RWPE2 (cell line): Measurements from ENCODE around the gene ZNF350.

Experiments
- ATAC-seq: fragments of 200-7000 bp; cut with Tn5 transposase; 3 replicates; pipeline ENCODE4 v1.9.1; 2021; ENCODE audit warnings: low read depth
- DNase-seq: peaks from one replicate; pipeline ENCODE4 v3.0.0-alpha.2; 2020; ENCODE audit warnings: low spot score
- H3K27ac ChIP-seq: fragments of 450-650 bp; 2 replicates; pipeline ENCODE4 v1.5.1; 2017; ENCODE audit warnings: mild to moderate bottlenecking; ENCODE audit not compliant: poor library complexity, severe bottlenecking
- H3K27me3 ChIP-seq: fragments of 250-450 bp; sonication (Bioruptor Pico); 2 replicates; pipeline ENCODE4 v1.5.1; 2021; ENCODE audit warnings: mild to moderate bottlenecking, moderate library complexity; ENCODE audit not compliant: insufficient read depth, poor library complexity, severe bottlenecking
- H3K36me3 ChIP-seq: fragments of 250-450 bp; sonication (Bioruptor Pico); 2 replicates; pipeline ENCODE4 v1.5.1; 2020; ENCODE audit warnings: low read depth, mild to moderate bottlenecking, moderate library complexity
- H3K4me1 ChIP-seq: fragments of 250-450 bp; sonication (Bioruptor Pico); 2 replicates; pipeline ENCODE4 v1.5.1; 2021; ENCODE audit warnings: mild to moderate bottlenecking, moderate library complexity; ENCODE audit not compliant: insufficient read depth, poor library complexity, severe bottlenecking
- H3K4me3 ChIP-seq: fragments of 250-450 bp; sonication (Bioruptor Pico); 2 replicates; pipeline ENCODE4 v1.5.1; 2021; ENCODE audit warnings: mild to moderate bottlenecking, moderate library complexity; ENCODE audit not compliant: severe bottlenecking
- H3K9me3 ChIP-seq: fragments of 250-450 bp; sonication (Bioruptor Pico); 2 replicates; pipeline ENCODE4 v1.5.1; 2021; ENCODE audit warnings: mild to moderate bottlenecking, moderate library complexity; ENCODE audit not compliant: severe bottlenecking
- CTCF ChIP-seq: fragments of 450-650 bp; IDR thresholded peaks from one replicate; pipeline ENCODE4 v1.5.1; 2017; ENCODE audit warnings: mild to moderate bottlenecking, moderate library complexity; ENCODE audit not compliant: poor library complexity, severe bottlenecking

The ZNF350 gene

DNA sequence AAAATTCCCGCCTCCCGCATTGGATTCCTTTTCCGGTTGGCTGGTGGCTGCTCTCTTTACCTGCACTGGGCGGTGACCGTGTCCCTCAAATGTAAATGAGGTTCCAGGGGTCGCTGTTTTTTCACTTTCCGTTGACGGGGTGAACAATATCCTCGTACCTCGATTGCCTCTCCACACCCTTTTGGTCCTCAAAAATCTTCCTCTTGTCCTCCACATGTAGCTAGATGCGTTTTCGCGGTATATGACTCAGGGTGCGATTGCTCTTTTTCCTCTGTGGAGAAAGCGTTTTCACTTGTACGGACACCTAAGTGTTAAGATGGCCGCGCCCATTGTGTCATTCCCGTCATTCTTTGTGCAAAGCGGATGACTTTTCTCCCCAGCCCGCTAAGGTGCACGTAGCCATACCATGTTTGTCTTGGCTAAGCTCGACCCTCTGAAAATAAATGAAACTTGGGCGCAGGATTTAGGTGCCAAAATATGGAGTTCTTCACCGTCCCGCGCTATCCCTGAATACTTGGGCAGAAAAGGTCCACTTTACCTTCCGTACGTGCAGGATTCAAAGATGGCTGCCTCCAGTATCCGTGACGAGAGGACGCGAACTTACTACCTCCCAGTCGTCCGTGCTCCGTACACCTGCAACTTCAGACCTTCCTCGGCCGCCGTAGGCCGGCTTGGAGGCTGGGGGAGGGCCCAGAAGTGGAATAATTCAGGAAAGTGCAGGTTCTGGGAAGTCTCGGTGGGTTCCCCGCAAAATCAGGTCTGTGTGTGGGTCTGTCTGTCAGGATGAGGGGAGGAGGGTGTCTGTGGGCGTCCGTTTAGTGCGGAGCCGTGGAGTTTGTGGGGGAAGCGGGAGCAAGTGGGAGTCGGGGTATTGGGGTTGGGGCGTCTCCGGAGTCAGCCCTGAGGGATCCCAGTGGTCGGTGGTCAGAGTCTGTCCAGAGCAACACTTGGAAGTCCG lies 59.6 kb downstream of the ZNF350 start, which contains the start of gene ZNF613:
ZNF613 (plus strand) TSS at position 689 of the 958 bp plus-strand sequence. CDS start 8,749 bp downstream, outside the sequence.
- peak; percentile 81 for DNase-seq
- Histone ChIP-seq H3K4me1 (no peaks in the 10 kb centered on the region), H3K9me3 (peaks cover 11% of the 10 kb centered on the region), H3K4me3 (peak within 1 kb of the TSS; percentile 62), H3K27ac (peak within 1 kb of the TSS; percentile 59), H3K36me3 (peaks cover 22% of the 10 kb centered on the region), H3K27me3 (no peaks in the 10 kb centered on the region)
- peak; percentile 89 for ATAC-seq
- TF ChIP-seq CTCF: peak; percentile 33

GRCh38 chr19:51926426-51926783 lies 60.2 kb downstream of the ZNF350 start:
- TF ChIP-seq CTCF: no peak
- peak overlapping the region; percentile 59 for H3K27ac ChIP-seq
- DNase-seq: no peak
- H3K36me3 ChIP-seq: peaks cover 18% of the 10 kb centered on the region
- H3K9me3 ChIP-seq: peaks cover 12% of the 10 kb centered on the region
- peak overlapping the region; percentile 62 for H3K4me3 ChIP-seq
- no peak for ATAC-seq
- no peaks in the 10 kb centered on the region for H3K4me1 ChIP-seq
- H3K27me3 ChIP-seq: no peaks in the 10 kb centered on the region

DNA sequence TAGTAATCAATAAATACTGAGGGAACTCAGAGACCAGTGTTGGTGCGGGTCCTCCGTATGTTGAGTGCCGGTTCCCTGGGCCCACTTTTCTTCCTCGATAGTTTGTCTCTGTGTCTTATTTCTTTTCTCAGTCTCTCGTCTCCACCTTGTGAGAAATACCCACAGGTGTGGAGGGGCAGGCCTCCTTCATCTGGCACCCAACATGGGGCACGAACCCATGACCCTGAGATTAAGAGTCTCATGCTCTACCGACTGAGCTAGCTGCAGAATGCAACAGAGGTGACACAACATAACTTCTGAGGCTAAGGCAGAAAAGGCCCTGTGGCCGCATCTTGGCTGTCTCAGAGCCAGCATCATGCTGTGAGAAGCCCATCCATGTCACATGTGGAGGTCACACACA lies 64.7 kb downstream of the ZNF350 start:
- DNase-seq: no peak
- H3K27ac ChIP-seq: no peak overlapping the region
- H3K4me3 ChIP-seq: no peak overlapping the region
- no peaks in the 10 kb centered on the region for H3K4me1 ChIP-seq
- no peaks in the 10 kb centered on the region for H3K27me3 ChIP-seq
- peaks cover 18% of the 10 kb centered on the region for H3K9me3 ChIP-seq
- H3K36me3 ChIP-seq: no peaks in the 10 kb centered on the region
- ATAC-seq: no peak
- TF ChIP-seq CTCF: no peak

DNA sequence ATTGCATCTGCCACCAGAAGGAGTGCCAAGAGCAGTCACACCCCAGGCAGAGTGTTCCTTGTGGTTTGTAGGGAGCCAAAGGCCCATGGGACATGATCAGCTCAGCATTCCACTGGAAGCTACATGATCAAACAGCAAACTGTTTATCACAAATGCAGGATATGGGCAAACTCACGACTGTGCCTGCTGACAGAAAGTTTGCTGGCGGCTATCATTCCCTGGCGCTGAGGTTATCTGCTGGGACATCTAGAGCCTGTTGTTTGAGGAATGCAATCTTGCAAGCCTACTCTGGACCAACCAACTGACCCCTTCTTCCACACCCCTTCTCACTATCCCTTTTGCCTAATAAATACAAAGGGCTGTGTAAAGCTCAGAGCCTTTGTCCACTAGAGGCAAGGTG lies 67.0 kb downstream of the ZNF350 start:
- Histone ChIP-seq H3K27ac (no peak overlapping the region), H3K4me3 (no peak overlapping the region), H3K36me3 (no peaks in the 10 kb centered on the region), H3K9me3 (peaks cover 26% of the 10 kb centered on the region), H3K27me3 (no peaks in the 10 kb centered on the region), H3K4me1 (no peaks in the 10 kb centered on the region)
- no peak for TF ChIP-seq CTCF
- ATAC-seq: no peak
- no peak for DNase-seq

DNA sequence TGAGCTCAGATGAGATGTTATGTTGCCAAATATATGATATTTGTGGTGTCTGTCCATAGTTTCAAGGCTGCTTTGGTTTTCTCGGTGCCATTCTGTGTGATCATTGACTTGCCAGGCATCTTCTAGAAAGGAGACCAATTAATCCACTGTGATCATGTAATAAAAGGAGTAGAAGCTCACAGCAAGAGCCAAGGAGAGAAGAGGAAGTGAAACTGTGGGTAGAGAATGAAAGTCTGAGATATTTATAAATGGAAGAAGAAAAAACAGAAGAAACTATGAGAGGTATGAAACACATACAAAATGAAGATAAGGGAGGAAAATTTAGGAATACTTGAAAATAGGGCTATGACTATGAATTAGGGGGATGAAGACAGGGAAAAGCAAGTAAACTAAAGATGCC lies 70.5 kb downstream of the ZNF350 start:
- ATAC-seq (no peak), DNase-seq (no peak)
- no peak for TF ChIP-seq CTCF
- Histone ChIP-seq H3K27ac (no peak overlapping the region), H3K9me3 (peaks cover 28% of the 10 kb centered on the region), H3K4me1 (no peaks in the 10 kb centered on the region), H3K4me3 (no peak overlapping the region), H3K36me3 (no peaks in the 10 kb centered on the region), H3K27me3 (no peaks in the 10 kb centered on the region)
